A549 treated with AZD2906 at 1 μM for 4 hours (cell line): Measurements from ENCODE around the gene TAF15. TPM values are rescaled to one million over a fixed set of nuclear protein-coding genes. Genes with fewer than 3 reads are reported as not detected.

Experiments
- total RNA-seq: library from RNA; stranded (reverse); fragments of 200-300 nt; extraction: Qiagen RNA extraction; gene quantifications from 5 replicates; pipeline ENCODE4 v1.2.3, GENCODE V29; 2022

The TAF15 gene
- total RNA-seq: 190 to 214 TPM (median 208 TPM) in 5 replicates

DNA sequence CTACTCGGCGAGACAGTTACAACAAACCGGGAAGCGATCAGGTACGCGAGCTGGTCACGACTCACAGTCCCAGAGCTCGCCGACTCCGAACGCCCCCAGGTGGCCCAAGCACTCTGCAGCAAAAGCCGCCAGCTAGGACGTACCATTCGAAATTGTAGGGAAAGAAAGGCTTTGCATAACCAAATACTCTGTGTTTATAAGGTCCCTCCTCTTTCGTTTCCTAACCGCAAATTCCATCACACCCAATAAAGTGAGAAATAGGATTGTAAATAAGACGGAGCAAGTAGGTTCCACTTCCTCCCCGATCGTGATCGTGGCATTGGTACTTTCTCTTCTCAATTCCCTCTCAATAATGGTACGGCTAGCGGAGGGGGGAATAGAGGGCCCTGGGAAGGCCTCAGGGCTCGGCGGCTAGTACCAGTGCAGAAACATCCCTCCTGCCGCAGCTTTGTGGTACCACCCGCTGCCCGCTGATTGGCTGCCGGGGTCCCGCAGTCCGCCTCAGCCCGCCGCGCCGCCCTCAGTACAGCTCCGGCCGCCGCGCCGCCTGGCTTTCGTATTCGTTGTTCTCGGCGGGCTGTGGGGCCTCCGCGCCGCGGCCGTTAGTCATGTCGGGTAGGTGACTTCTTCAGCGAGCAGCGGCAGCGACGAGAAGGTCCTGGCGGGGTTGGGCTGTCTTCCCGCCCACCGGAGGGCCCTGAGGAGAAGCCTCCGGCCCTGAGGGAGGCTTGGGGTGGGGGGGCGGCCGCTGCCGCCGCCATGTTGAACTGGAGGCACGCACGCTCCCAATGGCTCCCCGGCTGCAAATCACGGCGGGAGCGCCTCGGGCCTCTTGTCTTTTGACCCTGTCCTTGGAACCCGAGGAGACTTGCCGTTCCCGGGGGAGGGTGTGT lies at the start of gene TAF15:
Gene TAF15, plus strand, starts transcription at position 523 of the 893 bp plus-strand sequence. Its CDS starts 86 bp downstream, at position 609.

GRCh38 chr17:35760587-35760986 lies 48.7 kb upstream of the TAF15 start, which contains the start of gene C17orf50:
C17orf50 (plus strand) TSS chr17:35760887; CDS start chr17:35760942, 55 bp downstream.

GRCh38 chr17:35795007-35795870 lies 14.0 kb upstream of the TAF15 start, which contains the start of gene MMP28:
MMP28 (minus strand) TSS chr17:35795641; CDS start chr17:35795377, 264 bp downstream.

GRCh38 chr17:35868737-35869136 lies 59.5 kb downstream of the TAF15 start, which contains the start of gene HEATR9:
HEATR9 (minus strand) TSS chr17:35868891; CDS start chr17:35868742, 149 bp downstream.

GRCh38 chr17:35879773-35880654 lies 70.7 kb downstream of the TAF15 start, which contains the start of gene CCL5:
CCL5 (minus strand) TSS chr17:35880360.

Other genes with a start within 250 kb of the TAF15 start
- not detected in 5 replicates for gene SLFN14, start 248.7 kb upstream of the TAF15 start, total RNA-seq
- 8.6 to 9.9 TPM (median 9.0 TPM) in 5 replicates for gene PEX12, start 230.9 kb upstream of the TAF15 start, total RNA-seq
- 117 to 149 TPM (median 128 TPM) in 5 replicates for gene AP2B1, start 222.2 kb upstream of the TAF15 start, total RNA-seq
- 0.07 to 0.30 TPM (median 0.13 TPM) in 5 replicates for gene RASL10B, start 77.8 kb upstream of the TAF15 start, total RNA-seq
- 0.07 to 0.09 TPM (median 0.08 TPM) in 5 replicates for gene GAS2L2, start 56.2 kb upstream of the TAF15 start, total RNA-seq
- gene C17orf50, start 48.6 kb upstream of the TAF15 start, total RNA-seq: 0.12 to 0.53 TPM (median 0.26 TPM) in 5 replicates
- 4.9 to 8.4 TPM (median 7.1 TPM) in 5 replicates for gene MMP28, start 13.8 kb upstream of the TAF15 start, total RNA-seq
- gene HEATR9, start 59.4 kb downstream of the TAF15 start, total RNA-seq: not detected in 5 replicates
- gene CCL5, start 70.9 kb downstream of the TAF15 start, total RNA-seq: 0.79 to 1.5 TPM (median 1.2 TPM) in 5 replicates
- 2.6 to 3.9 TPM (median 3.4 TPM) in 5 replicates for gene RDM1, start 121.3 kb downstream of the TAF15 start, total RNA-seq
- not detected in 5 replicates for gene LYZL6, start 134.2 kb downstream of the TAF15 start, total RNA-seq
- not detected in 5 replicates for gene CCL16, start 172.0 kb downstream of the TAF15 start, total RNA-seq
- gene CCL14, start 177.2 kb downstream of the TAF15 start, total RNA-seq: not detected in 5 replicates
- gene CCL15, start 192.1 kb downstream of the TAF15 start, total RNA-seq: not detected in 5 replicates
- not detected in 5 replicates for gene CCL23, start 208.5 kb downstream of the TAF15 start, total RNA-seq